HEK293 (cell line): ENCODE measurements around the gene ERBB4.

ENCODE experiments used
- BCL11A ChIP-seq: fragments of 450-650 bp; formaldehyde crosslinking; IDR thresholded peaks from 2 replicates; pipeline ENCODE4 v1.5.1; 2016; ENCODE audit warnings: low read depth, missing biosample characterization, missing genetic modification characterization
- KLF7 ChIP-seq: fragments of 450-650 bp; formaldehyde crosslinking; IDR thresholded peaks from 2 replicates; pipeline ENCODE4 v1.5.1; 2016; ENCODE audit warnings: missing biosample characterization, missing genetic modification characterization, borderline replicate concordance
- RBAK ChIP-seq: fragments of 450-650 bp; formaldehyde crosslinking; IDR thresholded peaks from 2 replicates; pipeline ENCODE4 v1.5.1; 2016; ENCODE audit warnings: missing biosample characterization, missing genetic modification characterization
- ZNF274 ChIP-seq, 2 experiments: fragments of 200-500 bp in 1 of 2; fragments of 450-650 bp in 1 of 2; sonication (Bioruptor generic) in 1 of 2; formaldehyde crosslinking in 1 of 2; IDR thresholded peaks; 2 replicates each; pipeline versions ENCODE4 v1.5.1 to v1.6.1; 2014 to 2016; ENCODE audit warnings: borderline replicate concordance in 1 of 2, inconsistent platforms in 1 of 2, low read length in 1 of 2, missing biosample characterization in 1 of 2, missing genetic modification characterization in 1 of 2
- ZNF776 ChIP-seq: fragments of 450-650 bp; formaldehyde crosslinking; IDR thresholded peaks from 2 replicates; pipeline ENCODE4 v1.5.0; 2017; ENCODE audit warnings: missing biosample characterization, missing genetic modification characterization, borderline replicate concordance
- TF ChIP-seq, protein P1 (sequence below): fragments of 450-650 bp; formaldehyde crosslinking; IDR thresholded peaks from 2 replicates; pipeline ENCODE4 v1.5.1; 2016; ENCODE audit warnings: missing biosample characterization, missing genetic modification characterization

DNA sequence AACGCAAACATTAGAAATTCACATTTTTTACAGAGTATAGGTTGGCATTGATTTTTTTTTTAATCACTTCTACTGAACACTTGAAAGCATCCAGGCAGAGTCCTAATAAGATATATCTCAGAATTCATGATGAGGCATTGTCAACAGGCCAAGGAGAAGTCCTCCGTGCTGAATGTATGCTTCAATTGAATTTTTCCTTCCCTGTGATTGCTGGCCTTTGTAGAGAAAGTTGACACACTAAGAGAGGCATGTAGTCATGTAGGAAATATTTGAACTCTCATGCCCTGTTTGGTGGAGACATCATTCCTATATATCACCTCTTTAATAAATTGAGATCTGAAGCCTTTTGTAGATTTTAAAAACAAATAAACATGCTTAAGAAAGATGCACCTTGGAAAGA, 1137.3 kb downstream of the ERBB4 start:
- TF ChIP-seq ZNF776 (tag by site-specific recombination) (no peak), BCL11A (tag by site-specific recombination) (no peak), RBAK (no peak), KLF7 (tag by site-specific recombination) (no peak), ZNF274 (IDR thresholded peaks at IDR 0.05; ENCODE audit: low read length) (no peak), ZNF274 (tag by site-specific recombination; IDR thresholded peaks at IDR 0.05; ENCODE audit: borderline replicate concordance) (no peak)
- TF ChIP-seq, protein P1, sequence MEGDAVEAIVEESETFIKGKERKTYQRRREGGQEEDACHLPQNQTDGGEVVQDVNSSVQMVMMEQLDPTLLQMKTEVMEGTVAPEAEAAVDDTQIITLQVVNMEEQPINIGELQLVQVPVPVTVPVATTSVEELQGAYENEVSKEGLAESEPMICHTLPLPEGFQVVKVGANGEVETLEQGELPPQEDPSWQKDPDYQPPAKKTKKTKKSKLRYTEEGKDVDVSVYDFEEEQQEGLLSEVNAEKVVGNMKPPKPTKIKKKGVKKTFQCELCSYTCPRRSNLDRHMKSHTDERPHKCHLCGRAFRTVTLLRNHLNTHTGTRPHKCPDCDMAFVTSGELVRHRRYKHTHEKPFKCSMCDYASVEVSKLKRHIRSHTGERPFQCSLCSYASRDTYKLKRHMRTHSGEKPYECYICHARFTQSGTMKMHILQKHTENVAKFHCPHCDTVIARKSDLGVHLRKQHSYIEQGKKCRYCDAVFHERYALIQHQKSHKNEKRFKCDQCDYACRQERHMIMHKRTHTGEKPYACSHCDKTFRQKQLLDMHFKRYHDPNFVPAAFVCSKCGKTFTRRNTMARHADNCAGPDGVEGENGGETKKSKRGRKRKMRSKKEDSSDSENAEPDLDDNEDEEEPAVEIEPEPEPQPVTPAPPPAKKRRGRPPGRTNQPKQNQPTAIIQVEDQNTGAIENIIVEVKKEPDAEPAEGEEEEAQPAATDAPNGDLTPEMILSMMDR (tag by site-specific recombination), result no peak
